ENCODE data around the gene CNPPD1. TPM values are rescaled to one million over a fixed set of nuclear protein-coding genes. Genes with fewer than 3 reads are reported as not detected.

The CNPPD1 gene
- 36.1 to 46.3 TPM (median 43.1 TPM) in 3 replicates for total RNA-seq
- long read RNA-seq, transcript CNPPD1-201 (8 exons, 2,060 nt): major isoform, 65 of 93 reads
- long read RNA-seq, transcript CNPPD1-204 (9 exons, 1,154 nt): minor isoform, 7 of 93 reads
- long read RNA-seq, partial matches to known transcripts: 6 of 93 reads
- long read RNA-seq, other reads (novel, unspliced or antisense): 12 of 93 reads

DNA sequence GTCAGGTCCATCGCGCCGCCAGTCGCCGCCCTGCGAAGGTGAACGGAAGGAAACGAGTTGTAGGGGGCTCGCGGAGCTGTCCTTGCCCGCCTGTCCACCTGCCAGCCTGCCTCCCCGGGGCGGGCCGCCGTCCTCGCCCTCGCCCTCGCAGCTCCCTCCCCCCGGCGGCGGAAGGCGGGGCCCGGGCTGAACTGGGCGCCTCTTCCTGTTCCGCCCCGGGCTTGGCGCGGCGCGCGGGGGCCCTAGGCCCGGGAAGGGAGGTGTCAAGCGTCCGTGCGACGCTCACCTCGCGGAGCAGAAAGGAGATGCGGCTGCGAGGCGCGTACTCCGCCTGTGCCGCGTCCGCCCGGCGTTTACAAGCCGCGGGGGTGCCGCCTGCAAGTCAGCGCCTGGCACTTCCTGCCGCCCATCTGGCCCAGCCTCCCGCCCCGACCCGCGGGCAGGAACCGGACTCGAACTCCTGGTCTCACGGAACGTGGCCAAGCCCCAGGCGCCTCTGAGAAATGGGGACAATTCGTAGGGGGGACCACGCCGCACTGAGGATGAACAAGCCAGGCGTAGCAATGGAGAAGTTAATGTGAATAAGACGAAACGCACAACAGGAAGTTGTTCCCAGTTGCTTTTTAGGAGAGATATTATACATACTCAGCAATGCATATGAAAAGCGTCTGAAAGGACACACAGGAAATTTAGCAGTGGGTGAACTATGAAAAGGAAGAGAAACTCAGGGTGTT is at the start of gene CNPPD1:
TSS of gene CNPPD1 (minus strand) at position 108 of the 734 bp plus-strand sequence. CDS start at position 11, 97 bp downstream.
- peaks cover 34% of the 10 kb centered on the region for H3K4me1 Mint-ChIP-seq (ENCODE audit: low read depth)
- peaks cover 23% of the 10 kb centered on the region for H3K36me3 Mint-ChIP-seq (ENCODE audit: low read depth)
- DNase-seq (ENCODE audit: low spot score): no peak
- peak within 1 kb of the TSS; percentile 96 for H3K4me3 Mint-ChIP-seq (ENCODE audit: unreplicated experiment)
- H3K27ac Mint-ChIP-seq (ENCODE audit: unreplicated experiment): peak within 1 kb of the TSS; percentile 99
- no peaks in the 10 kb centered on the region for H3K27me3 Mint-ChIP-seq (ENCODE audit: low read depth)
- H3K9me3 Mint-ChIP-seq (ENCODE audit: low read depth): no peaks in the 10 kb centered on the region
- TF ChIP-seq, protein P1, sequence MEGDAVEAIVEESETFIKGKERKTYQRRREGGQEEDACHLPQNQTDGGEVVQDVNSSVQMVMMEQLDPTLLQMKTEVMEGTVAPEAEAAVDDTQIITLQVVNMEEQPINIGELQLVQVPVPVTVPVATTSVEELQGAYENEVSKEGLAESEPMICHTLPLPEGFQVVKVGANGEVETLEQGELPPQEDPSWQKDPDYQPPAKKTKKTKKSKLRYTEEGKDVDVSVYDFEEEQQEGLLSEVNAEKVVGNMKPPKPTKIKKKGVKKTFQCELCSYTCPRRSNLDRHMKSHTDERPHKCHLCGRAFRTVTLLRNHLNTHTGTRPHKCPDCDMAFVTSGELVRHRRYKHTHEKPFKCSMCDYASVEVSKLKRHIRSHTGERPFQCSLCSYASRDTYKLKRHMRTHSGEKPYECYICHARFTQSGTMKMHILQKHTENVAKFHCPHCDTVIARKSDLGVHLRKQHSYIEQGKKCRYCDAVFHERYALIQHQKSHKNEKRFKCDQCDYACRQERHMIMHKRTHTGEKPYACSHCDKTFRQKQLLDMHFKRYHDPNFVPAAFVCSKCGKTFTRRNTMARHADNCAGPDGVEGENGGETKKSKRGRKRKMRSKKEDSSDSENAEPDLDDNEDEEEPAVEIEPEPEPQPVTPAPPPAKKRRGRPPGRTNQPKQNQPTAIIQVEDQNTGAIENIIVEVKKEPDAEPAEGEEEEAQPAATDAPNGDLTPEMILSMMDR (IDR thresholded peaks at IDR 0.05): peak; percentile 51

DNA sequence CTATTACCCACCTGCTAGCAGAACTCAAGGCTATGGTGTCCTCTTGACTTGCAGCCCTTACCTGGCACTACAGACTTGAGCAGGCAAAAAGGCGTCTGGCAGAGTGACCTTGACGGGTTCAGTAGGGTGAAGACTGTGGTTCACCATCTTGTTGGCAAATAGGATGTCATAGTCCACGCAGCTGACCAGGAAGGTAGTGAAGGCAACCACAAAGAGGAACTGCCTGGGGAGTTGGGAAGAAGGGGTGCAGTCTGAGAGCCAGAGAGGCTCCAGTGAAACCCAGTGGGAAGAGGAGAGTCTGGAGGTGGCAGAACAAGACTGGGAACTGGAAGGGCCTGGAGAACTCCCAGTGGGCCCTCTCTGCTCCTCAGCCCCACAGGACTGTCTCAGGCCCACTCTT is 48.6 kb upstream of the CNPPD1 start:
- Mint-ChIP-seq H3K9me3 (ENCODE audit: low read depth) (no peaks in the 10 kb centered on the region), H3K27me3 (ENCODE audit: low read depth) (no peaks in the 10 kb centered on the region), H3K36me3 (ENCODE audit: low read depth) (peaks cover 21% of the 10 kb centered on the region), H3K27ac (ENCODE audit: unreplicated experiment) (no peak overlapping the region), H3K4me1 (ENCODE audit: low read depth) (peaks cover 24% of the 10 kb centered on the region), H3K4me3 (ENCODE audit: unreplicated experiment) (no peak overlapping the region)
- DNase-seq (ENCODE audit: low spot score): no peak
- TF ChIP-seq, protein P1 (IDR thresholded peaks at IDR 0.05): no peak

DNA sequence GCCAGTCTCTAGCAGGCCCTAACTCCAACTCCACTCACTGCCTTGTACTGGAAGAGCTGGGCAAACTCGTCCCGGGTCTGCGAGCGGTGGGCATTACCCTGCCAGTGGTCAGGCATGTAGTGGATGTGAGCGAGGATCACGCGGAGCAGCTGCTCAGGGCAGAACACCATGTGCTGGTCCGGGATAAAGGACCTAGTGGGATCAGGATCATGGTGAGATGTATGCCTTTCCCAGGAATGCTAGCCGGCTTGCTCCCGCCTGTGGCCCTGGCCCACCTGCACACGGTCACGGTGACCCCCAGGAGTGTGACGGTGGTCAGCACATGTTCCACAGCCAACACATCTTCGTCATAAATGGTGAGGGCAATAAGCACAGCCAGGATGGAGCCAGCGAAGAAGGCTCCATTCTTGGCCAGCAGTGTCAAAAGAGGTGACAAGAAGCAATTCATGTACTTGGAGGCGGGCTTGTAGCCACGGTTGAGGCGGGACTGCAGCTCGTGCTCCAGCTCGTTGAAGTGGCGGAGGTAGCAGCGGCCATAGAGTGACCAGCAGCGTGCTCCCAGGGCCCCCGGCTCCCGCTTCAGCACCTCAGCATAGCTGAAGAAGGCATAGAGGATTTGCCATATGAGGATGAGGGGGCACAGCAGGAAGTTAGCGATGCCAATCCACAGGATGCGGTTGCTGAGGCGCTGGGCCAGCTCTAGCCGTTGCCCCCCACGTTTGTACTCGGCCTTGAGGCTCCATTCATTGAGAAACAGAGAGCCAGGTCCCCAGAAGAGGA is 47.3 kb upstream of the CNPPD1 start:
- H3K4me1 Mint-ChIP-seq (ENCODE audit: low read depth): peaks cover 35% of the 10 kb centered on the region
- H3K4me3 Mint-ChIP-seq (ENCODE audit: unreplicated experiment): no peak overlapping the region
- H3K36me3 Mint-ChIP-seq (ENCODE audit: low read depth): peaks cover 21% of the 10 kb centered on the region
- no peaks in the 10 kb centered on the region for H3K27me3 Mint-ChIP-seq (ENCODE audit: low read depth)
- TF ChIP-seq, protein P1 (IDR thresholded peaks at IDR 0.05): no peak
- no peaks in the 10 kb centered on the region for H3K9me3 Mint-ChIP-seq (ENCODE audit: low read depth)
- H3K27ac Mint-ChIP-seq (ENCODE audit: unreplicated experiment): no peak overlapping the region
- DNase-seq (ENCODE audit: low spot score): no peak

DNA sequence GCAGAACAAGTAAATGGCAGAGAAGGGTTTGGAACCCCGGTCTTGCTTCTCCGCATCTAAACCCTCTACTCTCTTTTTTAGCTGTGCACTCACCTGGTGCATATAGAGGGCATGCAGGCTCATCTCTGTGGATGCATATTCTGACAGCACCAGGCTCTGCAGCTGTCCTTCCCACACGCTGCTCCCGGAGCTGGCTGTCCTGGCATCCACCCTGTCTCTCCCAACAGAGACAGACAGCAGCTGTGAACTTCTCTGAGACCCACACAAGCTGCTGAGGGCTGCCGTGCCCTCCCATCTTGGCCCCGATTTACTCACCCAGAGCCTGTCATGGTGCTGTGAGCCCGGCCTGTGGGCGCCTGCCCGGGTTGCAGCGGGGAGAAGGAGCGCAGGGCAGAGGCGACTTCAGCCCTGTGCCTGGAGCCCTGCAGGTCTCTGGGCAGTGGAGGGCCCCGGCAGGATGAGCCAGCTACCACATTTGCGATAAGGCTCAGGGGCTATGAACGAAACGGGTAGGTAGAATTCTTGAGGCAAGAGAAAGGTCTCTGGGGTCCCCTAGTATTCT is 45.3 kb upstream of the CNPPD1 start:
- no peak for DNase-seq (ENCODE audit: low spot score)
- no peaks in the 10 kb centered on the region for H3K9me3 Mint-ChIP-seq (ENCODE audit: low read depth)
- peaks cover 21% of the 10 kb centered on the region for H3K36me3 Mint-ChIP-seq (ENCODE audit: low read depth)
- TF ChIP-seq, protein P1 (IDR thresholded peaks at IDR 0.05): no peak
- H3K4me1 Mint-ChIP-seq (ENCODE audit: low read depth): peaks cover 26% of the 10 kb centered on the region
- no peak overlapping the region for H3K27ac Mint-ChIP-seq (ENCODE audit: unreplicated experiment)
- H3K27me3 Mint-ChIP-seq (ENCODE audit: low read depth): no peaks in the 10 kb centered on the region
- H3K4me3 Mint-ChIP-seq (ENCODE audit: unreplicated experiment): no peak overlapping the region
